Testis (tissue), 3 donors: ENCODE data around the gene CLRN1. TPM values are rescaled to one million over a fixed set of nuclear protein-coding genes. Genes with fewer than 3 reads are reported as not detected.

Source experiments
- DNase-seq: peaks from one replicate; pipeline ENCODE4 v3.0.0-alpha.2; 2019
- H3K27ac ChIP-seq, 2 donors: fragments of 200-600 bp; sonication (generic); one replicate each; pipeline ENCODE4 v1.5.1; 2019
- H3K27me3 ChIP-seq: fragments of 200-600 bp; sonication (generic); one replicate; pipeline ENCODE4 v1.5.1; 2019
- H3K36me3 ChIP-seq: fragments of 200-600 bp; sonication (generic); one replicate; pipeline ENCODE4 v1.5.1; 2017; ENCODE audit warnings: low read depth; ENCODE audit errors: missing control alignments
- H3K4me1 ChIP-seq: fragments of 200-600 bp; sonication (generic); one replicate; pipeline ENCODE4 v1.5.1; 2019
- H3K4me3 ChIP-seq, 2 donors: fragments of 200-600 bp; sonication (generic); one replicate each; pipeline ENCODE4 v1.5.1; 2017 to 2019
- H3K9me3 ChIP-seq: fragments of 200-600 bp; sonication (generic); one replicate; pipeline ENCODE4 v1.5.1; 2017
- POLR2A ChIP-seq: fragments of 450-650 bp; IDR thresholded peaks from one replicate; pipeline ENCODE4 v1.6.1; 2017; ENCODE audit warnings: antibody characterized with exemption, mild to moderate bottlenecking, moderate library complexity
- WGBS, 2 donors: methylation state at CpG; one replicate each; pipeline ENCODE4 v1.1.5; 2018; 5-methylcytosine and 5-hydroxymethylcytosine counted together
- intact Hi-C: fragments of 100-400 bp; cut with DNase I; formaldehyde crosslinking; loops from one replicate; pipeline ENCODE4 v1.15.1; 2023; ENCODE audit warnings: low total_unique reads
- polyA plus RNA-seq: library from polyadenylated mRNA; stranded (reverse); fragments of 350-450 nt; fragmentation: Illumina TruSeq; extraction: RNeasy Lipid Tissue Mini Kit (QIAGEN cat#74804); gene quantifications from one replicate; pipeline ENCODE4 v1.2.3, GENCODE V29; 2014; ENCODE audit warnings: low read depth, low replicate concordance; ENCODE audit not compliant: insufficient read depth
- total RNA-seq, 2 donors: library from RNA; depleted of rRNA; stranded (reverse); fragments of >200 nt; gene quantifications; one replicate each; pipeline ENCODE4 v1.2.3, GENCODE V29; 2016
- TF ChIP-seq, protein P1 (sequence below), 3 experiments: fragments of 450-650 bp in 2 of 3; fragments of 200-600 bp in 1 of 3; sonication (generic) in 1 of 3; IDR thresholded peaks; one replicate each; pipeline ENCODE4 v1.5.1; 2016 to 2019; ENCODE audit warnings: antibody characterized with exemption in 3 of 3, mild to moderate bottlenecking in 2 of 3, moderate library complexity in 1 of 3

CLRN1 gene
- total and polyA plus RNA-seq, 3 donors from 2014 or later, result 0.38 to 0.79 (median 0.43) TPM

- Histone ChIP-seq H3K9me3 (no peaks in the 10 kb centered on the region), H3K27me3 (no peaks in the 10 kb centered on the region), H3K36me3 (no peaks in the 10 kb centered on the region), H3K4me3 (no peak overlapping the region), H3K27ac (no peak overlapping the region), H3K4me1 (no peaks in the 10 kb centered on the region)
- WGBS, 2 donors, result 81 to 86% methylated on average over 3 of the region's 3 CpGs
- no peak for DNase-seq
- no peak for TF ChIP-seq POLR2A
- TF ChIP-seq, protein P1, sequence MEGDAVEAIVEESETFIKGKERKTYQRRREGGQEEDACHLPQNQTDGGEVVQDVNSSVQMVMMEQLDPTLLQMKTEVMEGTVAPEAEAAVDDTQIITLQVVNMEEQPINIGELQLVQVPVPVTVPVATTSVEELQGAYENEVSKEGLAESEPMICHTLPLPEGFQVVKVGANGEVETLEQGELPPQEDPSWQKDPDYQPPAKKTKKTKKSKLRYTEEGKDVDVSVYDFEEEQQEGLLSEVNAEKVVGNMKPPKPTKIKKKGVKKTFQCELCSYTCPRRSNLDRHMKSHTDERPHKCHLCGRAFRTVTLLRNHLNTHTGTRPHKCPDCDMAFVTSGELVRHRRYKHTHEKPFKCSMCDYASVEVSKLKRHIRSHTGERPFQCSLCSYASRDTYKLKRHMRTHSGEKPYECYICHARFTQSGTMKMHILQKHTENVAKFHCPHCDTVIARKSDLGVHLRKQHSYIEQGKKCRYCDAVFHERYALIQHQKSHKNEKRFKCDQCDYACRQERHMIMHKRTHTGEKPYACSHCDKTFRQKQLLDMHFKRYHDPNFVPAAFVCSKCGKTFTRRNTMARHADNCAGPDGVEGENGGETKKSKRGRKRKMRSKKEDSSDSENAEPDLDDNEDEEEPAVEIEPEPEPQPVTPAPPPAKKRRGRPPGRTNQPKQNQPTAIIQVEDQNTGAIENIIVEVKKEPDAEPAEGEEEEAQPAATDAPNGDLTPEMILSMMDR (IDR thresholded peaks at IDR 0.05), result no peak
- intact Hi-C loops, result no loop called here
These were observed 27.1 kb downstream of the CLRN1 start for GRCh38 chr3:150945226-150946032.

- no peaks in the 10 kb centered on the region for H3K9me3 ChIP-seq
- no peaks in the 10 kb centered on the region for H3K27me3 ChIP-seq
- H3K4me3 ChIP-seq, result no peak overlapping the region
- intact Hi-C loops, result no loop called here
- no peak for DNase-seq
- H3K4me1 ChIP-seq, result no peaks in the 10 kb centered on the region
- 62 to 74% methylated on average over 3 of the region's 3 CpGs for WGBS, 2 donors
- H3K36me3 ChIP-seq, result no peaks in the 10 kb centered on the region
- no peak overlapping the region for H3K27ac ChIP-seq
- TF ChIP-seq, protein P1 (IDR thresholded peaks at IDR 0.05), result no peak
- no peak for TF ChIP-seq POLR2A
These were observed 30.3 kb downstream of the CLRN1 start for GRCh38 chr3:150942221-150942620.

GRCh38 chr3:150936693-150937092 is 35.8 kb downstream of the CLRN1 start:
- intact Hi-C loops, result no loop called here
- no peak for DNase-seq
- H3K27me3 ChIP-seq, result no peaks in the 10 kb centered on the region
- no peaks in the 10 kb centered on the region for H3K36me3 ChIP-seq
- no peak overlapping the region for H3K27ac ChIP-seq
- H3K4me3 ChIP-seq, result no peak overlapping the region
- H3K9me3 ChIP-seq, result no peaks in the 10 kb centered on the region
- no peak for TF ChIP-seq POLR2A
- TF ChIP-seq, protein P1 (IDR thresholded peaks at IDR 0.05), result no peak
- 71 to 82% methylated on average over 2 of the region's 2 CpGs for WGBS, 2 donors
- no peaks in the 10 kb centered on the region for H3K4me1 ChIP-seq

DNA sequence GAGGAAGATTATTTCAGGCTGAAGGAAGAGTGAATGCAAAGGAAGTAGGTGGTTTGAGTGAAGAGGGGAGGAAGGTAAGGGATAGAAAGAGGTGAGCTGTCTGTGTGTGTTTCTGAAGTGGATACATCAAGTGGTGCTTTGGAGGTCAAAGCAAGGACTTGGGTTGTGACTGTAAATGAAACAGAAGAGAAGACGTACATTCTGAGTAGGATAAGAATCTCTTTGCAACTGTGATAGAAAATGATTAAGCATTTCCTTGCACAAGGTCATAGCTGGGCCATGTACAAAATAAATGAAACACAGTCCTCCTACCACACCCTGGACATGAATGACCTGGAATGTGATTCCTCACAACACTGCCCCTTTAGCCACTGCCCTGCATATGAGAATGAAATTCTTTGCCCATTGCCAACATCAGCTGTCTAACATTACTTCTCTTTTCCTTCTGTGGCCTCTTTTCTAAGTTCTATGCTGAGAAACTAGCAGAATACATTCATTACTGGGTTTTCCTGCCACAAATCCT is 39.0 kb downstream of the CLRN1 start:
- Histone ChIP-seq H3K4me3 (no peak overlapping the region), H3K27me3 (no peaks in the 10 kb centered on the region), H3K4me1 (no peaks in the 10 kb centered on the region), H3K9me3 (no peaks in the 10 kb centered on the region), H3K27ac (no peak overlapping the region), H3K36me3 (no peaks in the 10 kb centered on the region)
- TF ChIP-seq, protein P1 (IDR thresholded peaks at IDR 0.05), result no peak
- no peak for TF ChIP-seq POLR2A
- intact Hi-C loops, result no loop called here
- DNase-seq, result no peak
- WGBS, 2 donors, result 0 to 27% methylated on average over 1 of the region's 1 CpG

DNA sequence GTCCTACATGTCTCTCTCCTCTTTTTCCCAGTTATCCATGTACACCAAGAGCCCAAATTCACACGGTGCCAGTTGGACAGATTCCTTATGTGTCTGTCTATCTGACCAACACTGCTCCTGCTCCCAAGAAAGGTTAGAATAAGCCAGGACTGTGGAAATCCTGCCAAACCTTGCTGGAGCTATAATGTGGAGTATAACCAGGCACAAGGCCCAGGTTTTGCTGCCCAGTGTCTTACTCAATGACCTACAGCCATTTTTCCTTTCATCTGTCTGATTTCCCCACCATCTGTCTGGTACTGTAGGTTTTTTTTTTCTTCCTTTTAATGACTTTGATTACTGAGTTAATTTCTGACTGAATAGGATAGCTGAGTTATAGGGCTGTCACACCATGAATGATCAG is 40.8 kb downstream of the CLRN1 start:
- H3K4me3 ChIP-seq, result no peak overlapping the region
- no peaks in the 10 kb centered on the region for H3K27me3 ChIP-seq
- 82 to 100% methylated on average over 1 of the region's 1 CpG for WGBS, 2 donors
- no peak for TF ChIP-seq POLR2A
- TF ChIP-seq, protein P1 (IDR thresholded peaks at IDR 0.05), result no peak
- no peak for DNase-seq
- intact Hi-C loops, result no loop called here
- no peaks in the 10 kb centered on the region for H3K36me3 ChIP-seq
- H3K4me1 ChIP-seq, result no peaks in the 10 kb centered on the region
- H3K9me3 ChIP-seq, result no peaks in the 10 kb centered on the region
- H3K27ac ChIP-seq, result no peak overlapping the region
